Fibroblast of the conjunctiva (primary cell): Measurements from ENCODE around the gene PTPN9.
"Not testable (repeated sequence)": the region's sequence is repeated elsewhere in the genome, so short reads cannot be mapped to it uniquely, and the experiment has no call there.

Experiments
- DNase-seq: peaks from one replicate; pipeline ENCODE4 v3.0.0-alpha.2; 2010; ENCODE audit warnings: low read depth

The PTPN9 gene

GRCh38 chr15:75453703-75454470, 125.2 kb downstream of the PTPN9 start:
- DNase-seq, result peak; percentile 100

- DNase-seq, result no peak
Measured at GRCh38 chr15:75452865-75453702, 126.0 kb downstream of the PTPN9 start.

- peak; percentile 73 for DNase-seq
Measured at GRCh38 chr15:75452364-75452864, 126.7 kb downstream of the PTPN9 start.

- peak; percentile 100 for DNase-seq
Measured at GRCh38 chr15:75451674-75452363, 127.3 kb downstream of the PTPN9 start, which contains the start of gene SIN3A. SIN3A (minus strand) TSS chr15:75451690; CDS start chr15:75430375, 21,315 bp downstream.

GRCh38 chr15:75451202-75451673, 127.9 kb downstream of the PTPN9 start:
- DNase-seq, result no peak

- DNase-seq, result peak; percentile 97
Measured at GRCh38 chr15:75450307-75451201, 128.6 kb downstream of the PTPN9 start.

GRCh38 chr15:75449585-75450306, 129.4 kb downstream of the PTPN9 start:
- DNase-seq, result no peak

- not testable (repeated sequence) for DNase-seq
Measured at GRCh38 chr15:75448171-75448570, 130.9 kb downstream of the PTPN9 start.

- no peak for DNase-seq
Measured at GRCh38 chr15:75446151-75446550, 133.0 kb downstream of the PTPN9 start.

- DNase-seq, result not testable (repeated sequence)
Measured at GRCh38 chr15:75445324-75445723, 133.8 kb downstream of the PTPN9 start.

GRCh38 chr15:75443972-75444453, 135.1 kb downstream of the PTPN9 start:
- DNase-seq, result peak; percentile 57

GRCh38 chr15:75437721-75438120, 141.4 kb downstream of the PTPN9 start:
- no peak for DNase-seq

- no peak for DNase-seq
Measured at GRCh38 chr15:75436881-75437280, 142.2 kb downstream of the PTPN9 start.

- no peak for DNase-seq
Measured at GRCh38 chr15:75431682-75432081, 147.4 kb downstream of the PTPN9 start.

- DNase-seq, result no peak
Measured at GRCh38 chr15:75431270-75431669, 147.8 kb downstream of the PTPN9 start.

- DNase-seq, result no peak
Measured at GRCh38 chr15:75430259-75430658, 148.9 kb downstream of the PTPN9 start.

- no peak for DNase-seq
Measured at GRCh38 chr15:75428152-75428551, 151.0 kb downstream of the PTPN9 start.

- no peak for DNase-seq
Measured at GRCh38 chr15:75425966-75426500, 153.1 kb downstream of the PTPN9 start.

- DNase-seq, result no peak
Measured at GRCh38 chr15:75422554-75422953, 156.6 kb downstream of the PTPN9 start.

- no peak for DNase-seq
Measured at GRCh38 chr15:75420698-75421097, 158.4 kb downstream of the PTPN9 start.
